Cardiac fibroblast (primary cell): ENCODE measurements around the gene NOS3.

Source experiments
- DNase-seq, 2 donors: peaks; one replicate each; pipeline versions ENCODE4 v3.0.0 to v3.0.0-alpha.2; 2010; ENCODE audit warnings: low read depth in 2 of 2
- H3K4me3 ChIP-seq, 2 donors: replicated peaks in 1 of 2; 1 replicate in 1 of 2; 2 replicates in 1 of 2; pipeline ENCODE4 v1.5.1; 2011; ENCODE audit warnings: low read depth in 2 of 2, low read length in 2 of 2, mild to moderate bottlenecking in 2 of 2, moderate library complexity in 1 of 2
- CTCF ChIP-seq: IDR thresholded peaks from one replicate; pipeline ENCODE4 v1.5.1; 2011; ENCODE audit warnings: low read depth, mild to moderate bottlenecking, low read length, inconsistent platforms

NOS3 gene

GRCh38 chr7:150990416-150991186 lies at the start of gene NOS3:
Gene NOS3, plus strand, starts transcription at chr7:150991017. Its CDS starts 2,787 bp downstream, at chr7:150993804.
- no peak for TF ChIP-seq CTCF
- no peak within 1 kb of the TSS for H3K4me3 ChIP-seq
- DNase-seq, result no peak

- H3K4me3 ChIP-seq, result no peak overlapping the region
- TF ChIP-seq CTCF, result no peak
- DNase-seq, result no peak
Measured at GRCh38 chr7:150941351-150942000, 49.3 kb upstream of the NOS3 start.

- peak in 1 of 2 donors; percentile 7 for DNase-seq
Measured at GRCh38 chr7:150942001-150942590, 48.7 kb upstream of the NOS3 start.

GRCh38 chr7:150942591-150943452 lies 48.0 kb upstream of the NOS3 start:
- H3K4me3 ChIP-seq, result no peak overlapping the region
- TF ChIP-seq CTCF, result no peak
- DNase-seq, result no peak

More at GRCh38 chr7:150942001-150942590, 48.7 kb upstream of the NOS3 start:
- H3K4me3 ChIP-seq, result no peak overlapping the region
- no peak for TF ChIP-seq CTCF

- no peak for DNase-seq
- H3K4me3 ChIP-seq, result no peak overlapping the region
- no peak for TF ChIP-seq CTCF
Measured at GRCh38 chr7:150943453-150943814, 47.4 kb upstream of the NOS3 start.
